Measurements from ENCODE around the gene REPS2. TPM values are rescaled to one million over a fixed set of nuclear protein-coding genes. Genes with fewer than 3 reads are reported as not detected.

The REPS2 gene
- total and polyA plus RNA-seq, 2 experiments from 2014 or later: 1.2 to 4.4 TPM

- TF ChIP-seq CTCF (conservative IDR thresholded peaks at IDR 0.05; ENCODE audit: low read depth in 2 of 2) (no peak), ZNF114 (CRISPR knock-in tag; IDR thresholded peaks at IDR 0.05) (no peak), EZH2 (IDR thresholded peaks at IDR 0.05; ENCODE audit: low read depth, unreplicated experiment) (no peak)
Measured at GRCh38 chrX:16970977-16971376, 24.5 kb downstream of the REPS2 start (continued).

- DNase-seq (ENCODE audit: low spot score): no peak
- Histone ChIP-seq H3K27ac (ENCODE audit: low read depth) (no peak overlapping the region), H3K9me2 (ENCODE audit: insufficient read depth) (no peaks in the 10 kb centered on the region), H3K4me3 (no peak overlapping the region), H3F3A (replicated peaks; ENCODE audit: low read depth) (no peaks in the 10 kb centered on the region), H3K79me2 (replicated peaks; ENCODE audit: insufficient read depth) (no peaks in the 10 kb centered on the region), H3K4me2 (no peak overlapping the region), H3K27me3 (ENCODE audit: insufficient read depth) (no peaks in the 10 kb centered on the region), H2AFZ (no peak overlapping the region), H3K36me3 (ENCODE audit: insufficient read depth) (no peaks in the 10 kb centered on the region), H3K4me1 (ENCODE audit: insufficient read depth) (no peaks in the 10 kb centered on the region), H4K20me1 (replicated peaks; ENCODE audit: insufficient read depth) (no peaks in the 10 kb centered on the region)
- Mint-ChIP-seq H3K4me3 (no peak overlapping the region), H3K9me3 (peaks cover 7% of the 10 kb centered on the region; the same call in 2 of the 3 replicates), H3K27ac (no peak overlapping the region), H3K4me1 (no peaks in the 10 kb centered on the region), H3K36me3 (ENCODE audit: low read depth) (no peaks in the 10 kb centered on the region), H3K27me3 (ENCODE audit: insufficient read depth, low read depth, poor library complexity) (no peaks in the 10 kb centered on the region)
- ATAC-seq: no peak
- no peak for TF ChIP-seq NANOG (IDR thresholded peaks at IDR 0.05; ENCODE audit: borderline replicate concordance)
- TF ChIP-seq ZNF114 (CRISPR knock-in tag; IDR thresholded peaks at IDR 0.05): no peak
- no peak for TF ChIP-seq STAT1 (IDR thresholded peaks at IDR 0.05; ENCODE audit: unreplicated experiment)
- TF ChIP-seq POLR2AphosphoS5 (IDR thresholded peaks at IDR 0.05; ENCODE audit: low read depth): no peak
- no peak for TF ChIP-seq EZH2phosphoT487 (IDR thresholded peaks at IDR 0.05; ENCODE audit: unreplicated experiment)
- TF ChIP-seq JUNB (IDR thresholded peaks at IDR 0.05; ENCODE audit: unreplicated experiment): no peak
- TF ChIP-seq CREB1 (CRISPR knock-in tag; IDR thresholded peaks at IDR 0.05; ENCODE audit: low read depth): no peak
- no peak for TF ChIP-seq ZNF462 (CRISPR knock-in tag; IDR thresholded peaks at IDR 0.05)
- TF ChIP-seq ZNF331 (CRISPR knock-in tag; IDR thresholded peaks at IDR 0.05; ENCODE audit: low read depth): no peak
- no peak for TF ChIP-seq REST (IDR thresholded peaks at IDR 0.05; ENCODE audit: unreplicated experiment)
- TF ChIP-seq CTCF (conservative IDR thresholded peaks at IDR 0.05; ENCODE audit: low read depth in 2 of 2): no peak
Measured at GRCh38 chrX:16971694-16972093, 25.2 kb downstream of the REPS2 start.

Measured in GM23338 (cell line).